NAMALWA (cell line): ENCODE results near the gene COL27A1.

Experiments
- DNase-seq: peaks from one replicate; pipeline ENCODE4 v3.0.0-alpha.2; 2015; ENCODE audit warnings: low spot score

Gene COL27A1

GRCh38 chr9:114272739-114273431, 117.5 kb downstream of the COL27A1 start:
- no peak for DNase-seq

DNA sequence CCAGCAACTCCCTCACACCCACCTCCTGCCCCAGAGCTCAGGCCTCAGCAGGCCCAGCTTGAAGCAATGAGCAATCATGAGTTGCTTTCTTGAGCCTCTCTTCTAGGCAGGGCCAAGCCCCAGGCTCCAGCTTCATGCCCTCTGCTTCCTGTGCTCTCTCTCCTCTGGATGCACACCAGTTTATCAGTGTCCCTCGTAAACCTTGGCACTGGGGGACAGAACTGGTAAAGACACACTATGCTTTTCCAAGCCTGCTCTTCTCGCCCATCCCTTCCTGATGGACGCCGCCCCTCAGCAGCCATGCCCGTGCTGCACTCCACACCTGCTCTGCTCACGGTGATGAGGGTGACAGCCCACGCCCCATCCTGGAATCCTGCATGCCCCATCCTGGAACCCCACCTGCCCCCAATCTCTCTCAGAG, 118.1 kb downstream of the COL27A1 start:
- DNase-seq: no peak

DNA sequence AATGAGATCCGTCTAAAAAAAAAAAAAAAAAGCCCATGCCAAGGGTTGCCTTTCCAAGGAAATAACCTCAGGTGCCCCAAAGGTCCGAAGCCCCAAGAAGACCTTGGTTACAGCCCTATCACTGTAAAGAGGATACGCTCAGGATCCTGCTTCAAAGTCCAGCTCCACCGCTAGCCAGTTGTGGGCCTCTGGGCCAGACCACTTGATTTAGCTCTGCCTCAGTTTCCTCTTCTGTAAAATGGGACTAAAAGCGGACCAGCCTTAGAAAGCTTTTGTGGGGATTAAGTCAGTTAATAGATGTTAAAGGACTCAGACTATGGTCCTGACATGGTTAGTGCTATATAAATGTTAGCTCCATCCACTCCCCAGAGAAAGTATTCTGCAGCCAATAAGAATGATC, 118.9 kb downstream of the COL27A1 start:
- DNase-seq: no peak

GRCh38 chr9:114275246-114276004, 120.1 kb downstream of the COL27A1 start:
- DNase-seq: no peak

GRCh38 chr9:114276908-114277821, 121.8 kb downstream of the COL27A1 start:
- no peak for DNase-seq

DNA sequence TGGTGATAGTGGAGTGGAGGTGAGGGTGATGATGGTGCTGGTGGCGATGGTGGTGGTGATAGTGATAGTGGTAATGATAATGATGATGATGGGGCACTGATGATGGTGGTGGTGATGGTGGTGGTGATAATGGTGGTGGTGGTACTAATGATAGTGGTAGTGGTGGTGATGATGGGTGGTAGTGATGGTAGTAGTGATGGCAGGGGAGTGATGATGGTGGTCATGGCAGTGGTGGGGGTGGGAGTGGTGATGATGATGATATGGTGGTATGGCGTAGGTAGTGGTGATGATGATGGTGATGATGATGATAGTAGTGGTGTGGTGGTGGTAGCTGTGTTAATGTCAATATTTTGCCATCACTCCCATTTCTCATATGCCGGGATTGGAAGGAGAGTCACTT, 123.0 kb downstream of the COL27A1 start:
- DNase-seq: no peak

GRCh38 chr9:114278881-114279570, 123.7 kb downstream of the COL27A1 start:
- DNase-seq: no peak

DNA sequence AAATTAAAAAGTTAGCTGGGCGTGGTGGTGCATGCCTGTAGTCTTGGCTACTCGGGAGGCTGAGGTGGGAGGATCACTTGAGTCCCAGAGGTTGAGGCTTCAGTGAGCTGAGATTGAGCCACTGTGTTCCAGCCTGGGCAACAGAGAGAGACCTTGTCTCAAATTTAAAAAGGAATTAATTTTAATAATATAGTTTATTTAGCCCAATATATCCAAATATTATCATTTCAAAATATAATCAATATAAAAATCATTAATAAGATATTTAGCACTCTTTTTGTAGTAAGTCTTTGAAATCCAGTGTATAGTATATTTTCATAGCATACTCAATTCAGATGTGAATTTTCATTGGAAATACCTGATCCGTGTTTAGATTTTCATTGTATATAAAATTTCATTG, 124.4 kb downstream of the COL27A1 start:
- no peak for DNase-seq

GRCh38 chr9:114280636-114281472, 125.5 kb downstream of the COL27A1 start:
- no peak for DNase-seq

- no peak for DNase-seq
Observed at GRCh38 chr9:114281473-114282103, 126.3 kb downstream of the COL27A1 start.

- DNase-seq: no peak
Observed at GRCh38 chr9:114282104-114282485, 126.8 kb downstream of the COL27A1 start.

- no peak for DNase-seq
Observed at GRCh38 chr9:114282507-114282906, 127.2 kb downstream of the COL27A1 start.

DNA sequence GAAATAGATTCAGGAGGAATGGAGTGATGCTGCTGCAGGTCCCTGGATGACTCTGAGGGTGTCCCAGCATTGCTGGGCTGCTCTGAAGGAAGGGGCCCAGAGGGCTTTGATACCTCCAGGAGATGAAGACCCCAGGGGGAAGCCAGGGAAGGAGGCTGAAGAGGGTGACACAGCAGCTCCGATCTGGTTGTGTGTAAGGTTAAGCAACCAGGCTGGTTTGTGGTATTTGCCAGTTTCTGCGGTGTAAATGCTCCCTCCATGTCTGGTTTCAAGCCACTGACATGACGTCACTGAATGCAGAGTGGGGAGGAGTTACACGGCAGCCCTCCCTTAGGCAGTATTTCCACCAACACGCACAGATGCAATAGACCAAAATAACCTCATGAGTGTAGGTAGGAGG, 127.6 kb downstream of the COL27A1 start:
- DNase-seq: peak; percentile 53

- DNase-seq: no peak
Observed at GRCh38 chr9:114283551-114284111, 128.3 kb downstream of the COL27A1 start.

GRCh38 chr9:114284316-114285060, 129.2 kb downstream of the COL27A1 start:
- no peak for DNase-seq

- no peak for DNase-seq
Observed at GRCh38 chr9:114285166-114285867, 130.0 kb downstream of the COL27A1 start.

DNA sequence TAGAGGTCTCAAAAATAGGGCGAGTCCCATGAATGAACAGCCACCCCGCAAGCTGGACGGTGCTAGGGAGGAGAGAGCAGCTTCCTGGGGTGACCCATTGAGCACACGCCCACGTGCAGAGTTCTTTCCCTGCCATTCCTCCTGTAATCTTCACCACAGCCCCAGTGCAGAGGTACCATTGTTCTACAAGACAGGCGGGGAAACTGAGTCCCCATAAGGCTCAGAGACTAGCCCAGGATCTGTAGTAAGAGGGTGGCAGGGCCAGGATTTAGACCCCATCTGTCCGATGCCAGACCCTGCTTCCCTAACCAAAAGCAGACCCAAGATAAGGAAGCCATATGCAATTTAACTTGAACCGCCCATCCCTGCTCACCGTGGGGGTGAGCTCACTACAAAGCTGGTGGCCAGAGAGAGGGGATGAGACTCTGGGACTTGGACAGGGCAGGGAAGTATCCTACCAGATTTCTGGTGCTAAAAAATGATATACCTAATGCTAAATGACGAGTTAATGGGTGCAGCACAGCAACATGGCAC, 130.9 kb downstream of the COL27A1 start:
- no peak for DNase-seq

GRCh38 chr9:114287001-114287762, 131.8 kb downstream of the COL27A1 start:
- no peak for DNase-seq
